Activated CD8-positive, alpha-beta T cell treated with anti-CD3 and anti-CD28 coated beads for 36 hours (primary cell): ENCODE measurements around the gene PKLR. TPM values are rescaled to one million over a fixed set of nuclear protein-coding genes. Genes with fewer than 3 reads are reported as not detected.

Source experiments
- ATAC-seq: fragments of 200-7000 bp; cut with Tn5 transposase; one replicate; pipeline ENCODE4 v1.10.0; 2021; ENCODE audit warnings: mild to moderate bottlenecking, moderate library complexity
- CTCF ChIA-PET: fragments of 350-600 bp; sonication (Branson Sonifier 250); formaldehyde crosslinking; loops from one replicate; lab custom pipeline; 2021; ENCODE audit warnings: antibody characterized with exemption; lab: Charles Lee
- POLR2A ChIA-PET: fragments of 350-600 bp; sonication (Branson Sonifier 250); formaldehyde crosslinking; loops from one replicate; lab custom pipeline; 2021; ENCODE audit warnings: antibody characterized with exemption; lab: Charles Lee
- DNase-seq: peaks from one replicate; pipeline ENCODE4 v3.0.0-alpha.2; 2020
- H3K27ac Mint-ChIP-seq: one replicate; pipeline ENCODE4 v1.8.0; 2021; ENCODE audit warnings: mild to moderate bottlenecking, mixed read lengths
- H3K27me3 Mint-ChIP-seq: one replicate; pipeline ENCODE4 v1.8.0; 2021; ENCODE audit warnings: mixed read lengths
- H3K36me3 Mint-ChIP-seq: one replicate; pipeline ENCODE4 v1.8.0; 2021; ENCODE audit warnings: low read depth, mixed read lengths
- H3K4me1 Mint-ChIP-seq: one replicate; pipeline ENCODE4 v1.8.0; 2021; ENCODE audit warnings: low read depth, mixed read lengths
- H3K4me3 Mint-ChIP-seq: one replicate; pipeline ENCODE4 v1.8.0; 2021; ENCODE audit warnings: mild to moderate bottlenecking, moderate library complexity, mixed read lengths
- H3K9me3 Mint-ChIP-seq: one replicate; pipeline ENCODE4 v1.8.0; 2021; ENCODE audit warnings: mixed read lengths
- CTCF ChIP-seq: fragments of 200-600 bp; IDR thresholded peaks from one replicate; pipeline ENCODE4 v1.8.0; 2022; ENCODE audit warnings: antibody characterized with exemption, mild to moderate bottlenecking
- intact Hi-C: fragments of 100-400 bp; cut with micrococcal nuclease; formaldehyde crosslinking; loops from one replicate; pipeline ENCODE4 v1.10.0; 2022
- total RNA-seq, 2 experiments: library from RNA; stranded (reverse); gene quantifications; one replicate each; pipeline ENCODE4 v1.2.3, GENCODE V29; 2021

The PKLR gene
- total RNA-seq, 2 experiments from 2014 or later: not detected

GRCh38 chr1:155304558-155305063 lies 3.4 kb upstream of the PKLR start:
- H3K4me1 Mint-ChIP-seq: peaks cover 7% of the 10 kb centered on the region
- POLR2A ChIA-PET: interaction anchor here (1.1 kb wide), 1 partner anchor 32 kb away, joined by 3 read pairs; no protein-coding TSS in a partner anchor
- DNase-seq (no peak), ATAC-seq (no peak)
- TF ChIP-seq CTCF: no peak
- H3K36me3 Mint-ChIP-seq: peaks cover 4% of the 10 kb centered on the region
- H3K9me3 Mint-ChIP-seq: no peaks in the 10 kb centered on the region
- CTCF ChIA-PET: interaction anchor here (6.3 kb wide), 1 partner anchor 55 kb away, joined by 80 read pairs; no protein-coding TSS in a partner anchor
- peaks cover 1% of the 10 kb centered on the region for H3K27me3 Mint-ChIP-seq
- no peak overlapping the region for H3K4me3 Mint-ChIP-seq
- no peak overlapping the region for H3K27ac Mint-ChIP-seq
- intact Hi-C loops: loop anchor here (5.0 kb wide), 1 partner anchor 42 kb away; the partner anchor contains the start of gene SCAMP3

GRCh38 chr1:155300553-155301329 lies 497 bp downstream of the PKLR start:
- H3K36me3 Mint-ChIP-seq: no peaks in the 10 kb centered on the region
- POLR2A ChIA-PET: no interaction called here
- no peak overlapping the region for H3K4me3 Mint-ChIP-seq
- no peak overlapping the region for H3K27ac Mint-ChIP-seq
- no peak for TF ChIP-seq CTCF
- H3K9me3 Mint-ChIP-seq: no peaks in the 10 kb centered on the region
- no peak for DNase-seq
- no peaks in the 10 kb centered on the region for H3K4me1 Mint-ChIP-seq
- CTCF ChIA-PET: interaction anchor here (1.3 to 1.4 kb wide), 2 partner anchors 7 to 50 kb away, joined by 3 to 5 read pairs; no protein-coding TSS in a partner anchor
- ATAC-seq: no peak
- peaks cover 17% of the 10 kb centered on the region for H3K27me3 Mint-ChIP-seq
- intact Hi-C loops: no loop called here

GRCh38 chr1:155300024-155300423 lies 1.2 kb downstream of the PKLR start:
- ChIA-PET CTCF (interaction anchor here (1.3 to 1.4 kb wide), 2 partner anchors 8 to 49 kb away, joined by 3 to 5 read pairs; no protein-coding TSS in a partner anchor), POLR2A (no interaction called here)
- ATAC-seq: no peak
- Mint-ChIP-seq H3K27me3 (peaks cover 21% of the 10 kb centered on the region), H3K36me3 (no peaks in the 10 kb centered on the region), H3K27ac (no peak overlapping the region), H3K4me1 (no peaks in the 10 kb centered on the region), H3K9me3 (no peaks in the 10 kb centered on the region), H3K4me3 (no peak overlapping the region)
- DNase-seq: no peak
- intact Hi-C loops: no loop called here
- TF ChIP-seq CTCF: no peak

- Mint-ChIP-seq H3K9me3 (no peaks in the 10 kb centered on the region), H3K27ac (no peak overlapping the region), H3K4me3 (no peak overlapping the region), H3K4me1 (peaks cover 4% of the 10 kb centered on the region), H3K27me3 (peaks cover 30% of the 10 kb centered on the region), H3K36me3 (no peaks in the 10 kb centered on the region)
- no peak for DNase-seq
- ChIA-PET POLR2A (no interaction called here), CTCF (no interaction called here)
- no peak for TF ChIP-seq CTCF
- ATAC-seq: no peak
- intact Hi-C loops: no loop called here
Observed at GRCh38 chr1:155297384-155297783, 3.9 kb downstream of the PKLR start.

GRCh38 chr1:155296661-155297060 lies 4.6 kb downstream of the PKLR start:
- intact Hi-C loops: no loop called here
- Mint-ChIP-seq H3K4me1 (peaks cover 4% of the 10 kb centered on the region), H3K9me3 (no peaks in the 10 kb centered on the region), H3K27ac (no peak overlapping the region), H3K27me3 (peaks cover 30% of the 10 kb centered on the region), H3K36me3 (no peaks in the 10 kb centered on the region), H3K4me3 (no peak overlapping the region)
- DNase-seq: no peak
- no peak for TF ChIP-seq CTCF
- ChIA-PET CTCF (no interaction called here), POLR2A (no interaction called here)
- ATAC-seq: no peak
